ENCODE data around the gene DDX1. TPM values are rescaled to one million over a fixed set of nuclear protein-coding genes. Genes with fewer than 3 reads are reported as not detected.
"Not testable (repeated sequence)": the region's sequence is repeated elsewhere in the genome, so short reads cannot be mapped to it uniquely, and the experiment has no call there.

The DDX1 gene
- total RNA-seq, 3 donors from 2014 or later: 121 to 174 (median 128) TPM

GRCh38 chr2:15613736-15614429 is 22.2 kb downstream of the DDX1 start:
- Mint-ChIP-seq H3K9me3 (no peaks in the 10 kb centered on the region), H3K27me3 (ENCODE audit: low read depth) (no peaks in the 10 kb centered on the region), H3K4me3 (no peak overlapping the region), H3K4me1 (ENCODE audit: low read depth) (no peaks in the 10 kb centered on the region), H3K36me3 (ENCODE audit: insufficient read depth) (peaks cover 29% of the 10 kb centered on the region)
- ATAC-seq: no peak
- DNase-seq: no peak

- H3K9me3 Mint-ChIP-seq: no peaks in the 10 kb centered on the region
- no peaks in the 10 kb centered on the region for H3K27me3 Mint-ChIP-seq (ENCODE audit: low read depth)
- no peak for ATAC-seq
- no peak for DNase-seq
- H3K4me3 Mint-ChIP-seq: no peak overlapping the region
- H3K4me1 Mint-ChIP-seq (ENCODE audit: low read depth): no peaks in the 10 kb centered on the region
- H3K36me3 Mint-ChIP-seq (ENCODE audit: insufficient read depth): peaks cover 28% of the 10 kb centered on the region
Observed at GRCh38 chr2:15614545-15615300, 23.1 kb downstream of the DDX1 start.

GRCh38 chr2:15615301-15615920 is 23.7 kb downstream of the DDX1 start:
- ATAC-seq: no peak

GRCh38 chr2:15616429-15616828 is 24.8 kb downstream of the DDX1 start:
- Mint-ChIP-seq H3K27me3 (ENCODE audit: low read depth) (no peaks in the 10 kb centered on the region), H3K4me1 (ENCODE audit: low read depth) (no peaks in the 10 kb centered on the region), H3K9me3 (no peaks in the 10 kb centered on the region), H3K4me3 (no peak overlapping the region), H3K36me3 (ENCODE audit: insufficient read depth) (peaks cover 23% of the 10 kb centered on the region)
- no peak for ATAC-seq
- no peak for DNase-seq

More at GRCh38 chr2:15615301-15615920, 23.7 kb downstream of the DDX1 start:
- DNase-seq: no peak
- Mint-ChIP-seq H3K9me3 (no peaks in the 10 kb centered on the region), H3K4me1 (ENCODE audit: low read depth) (no peaks in the 10 kb centered on the region), H3K27me3 (ENCODE audit: low read depth) (no peaks in the 10 kb centered on the region), H3K36me3 (ENCODE audit: insufficient read depth) (peaks cover 23% of the 10 kb centered on the region), H3K4me3 (no peak overlapping the region)

GRCh38 chr2:15616850-15617777 is 25.4 kb downstream of the DDX1 start:
- Mint-ChIP-seq H3K9me3 (no peaks in the 10 kb centered on the region), H3K27me3 (ENCODE audit: low read depth) (no peaks in the 10 kb centered on the region), H3K4me3 (no peak overlapping the region), H3K36me3 (ENCODE audit: insufficient read depth) (peaks cover 23% of the 10 kb centered on the region), H3K4me1 (ENCODE audit: low read depth) (no peaks in the 10 kb centered on the region)
- no peak for ATAC-seq
- no peak for DNase-seq

GRCh38 chr2:15617778-15618448 is 26.2 kb downstream of the DDX1 start:
- ATAC-seq (no peak), DNase-seq (no peak)
- H3K4me3 Mint-ChIP-seq: no peak overlapping the region
- H3K27me3 Mint-ChIP-seq (ENCODE audit: low read depth): no peaks in the 10 kb centered on the region
- peaks cover 29% of the 10 kb centered on the region for H3K36me3 Mint-ChIP-seq (ENCODE audit: insufficient read depth)
- H3K4me1 Mint-ChIP-seq (ENCODE audit: low read depth): no peaks in the 10 kb centered on the region
- H3K9me3 Mint-ChIP-seq: no peaks in the 10 kb centered on the region

GRCh38 chr2:15618449-15618855 is 26.8 kb downstream of the DDX1 start:
- Mint-ChIP-seq H3K4me3 (no peak overlapping the region), H3K9me3 (no peaks in the 10 kb centered on the region), H3K4me1 (ENCODE audit: low read depth) (no peaks in the 10 kb centered on the region), H3K36me3 (ENCODE audit: insufficient read depth) (peaks cover 28% of the 10 kb centered on the region), H3K27me3 (ENCODE audit: low read depth) (no peaks in the 10 kb centered on the region)
- DNase-seq (no peak), ATAC-seq (no peak)

- H3K27me3 Mint-ChIP-seq (ENCODE audit: low read depth): no peaks in the 10 kb centered on the region
- no peaks in the 10 kb centered on the region for H3K9me3 Mint-ChIP-seq
- ATAC-seq: no peak
- H3K36me3 Mint-ChIP-seq (ENCODE audit: insufficient read depth): peaks cover 29% of the 10 kb centered on the region
- DNase-seq: no peak
- no peak overlapping the region for H3K4me3 Mint-ChIP-seq
- H3K4me1 Mint-ChIP-seq (ENCODE audit: low read depth): no peaks in the 10 kb centered on the region
Observed at GRCh38 chr2:15619076-15619475, 27.4 kb downstream of the DDX1 start.

GRCh38 chr2:15619510-15619909 is 27.8 kb downstream of the DDX1 start:
- Mint-ChIP-seq H3K4me3 (no peak overlapping the region), H3K9me3 (peaks cover 4% of the 10 kb centered on the region), H3K36me3 (ENCODE audit: insufficient read depth) (peaks cover 31% of the 10 kb centered on the region), H3K4me1 (ENCODE audit: low read depth) (no peaks in the 10 kb centered on the region), H3K27me3 (ENCODE audit: low read depth) (no peaks in the 10 kb centered on the region)
- no peak for DNase-seq
- no peak for ATAC-seq

GRCh38 chr2:15619938-15620337 is 28.3 kb downstream of the DDX1 start:
- no peak for DNase-seq
- Mint-ChIP-seq H3K36me3 (ENCODE audit: insufficient read depth) (peaks cover 35% of the 10 kb centered on the region), H3K27me3 (ENCODE audit: low read depth) (no peaks in the 10 kb centered on the region), H3K4me1 (ENCODE audit: low read depth) (no peaks in the 10 kb centered on the region), H3K9me3 (peaks cover 4% of the 10 kb centered on the region), H3K4me3 (no peak overlapping the region)
- no peak for ATAC-seq

- Mint-ChIP-seq H3K9me3 (peaks cover 4% of the 10 kb centered on the region), H3K27me3 (ENCODE audit: low read depth) (no peaks in the 10 kb centered on the region), H3K36me3 (ENCODE audit: insufficient read depth) (peaks cover 31% of the 10 kb centered on the region), H3K4me1 (ENCODE audit: low read depth) (no peaks in the 10 kb centered on the region), H3K4me3 (no peak overlapping the region)
- ATAC-seq: no peak
- DNase-seq: no peak
Observed at GRCh38 chr2:15620340-15620739, 28.7 kb downstream of the DDX1 start.

- H3K27me3 Mint-ChIP-seq (ENCODE audit: low read depth): no peaks in the 10 kb centered on the region
- H3K9me3 Mint-ChIP-seq: peaks cover 4% of the 10 kb centered on the region
- peaks cover 29% of the 10 kb centered on the region for H3K36me3 Mint-ChIP-seq (ENCODE audit: insufficient read depth)
- ATAC-seq (no peak), DNase-seq (no peak)
- H3K4me1 Mint-ChIP-seq (ENCODE audit: low read depth): no peaks in the 10 kb centered on the region
- no peak overlapping the region for H3K4me3 Mint-ChIP-seq
Observed at GRCh38 chr2:15620857-15621471, 29.3 kb downstream of the DDX1 start.

GRCh38 chr2:15621472-15621870 is 29.8 kb downstream of the DDX1 start:
- not testable (repeated sequence) for DNase-seq; H3K27me3 Mint-ChIP-seq (ENCODE audit: low read depth); H3K9me3 Mint-ChIP-seq; H3K4me3 Mint-ChIP-seq; H3K4me1 Mint-ChIP-seq (ENCODE audit: low read depth); ATAC-seq
- H3K36me3 Mint-ChIP-seq (ENCODE audit: insufficient read depth): peaks cover 30% of the 10 kb centered on the region

Data from activated T-cell treated with anti-CD3 and anti-CD28 coated beads, Interleukin-2, amount 50 U/mL, for 4 hours (primary cell).